ENCODE measurements around the gene ARHGAP42. TPM values are rescaled to one million over a fixed set of nuclear protein-coding genes. Genes with fewer than 3 reads are reported as not detected.

The ARHGAP42 gene
- total and polyA plus RNA-seq, 4 donors: 15.6 to 37.7 (median 30.5) TPM

GRCh38 chr11:100801225-100801999 is 114.3 kb downstream of the ARHGAP42 start:
- Histone ChIP-seq H3K36me3 (ENCODE audit: control insufficient read depth, insufficient read depth, low read length) (no peaks in the 10 kb centered on the region), H3K9me3 (ENCODE audit: control insufficient read depth, insufficient read depth, low read length) (no peaks in the 10 kb centered on the region), H3K27me3 (ENCODE audit: control insufficient read depth, insufficient read depth, low read length) (no peaks in the 10 kb centered on the region), H3K27ac (ENCODE audit: low read depth, low read length) (no peak overlapping the region), H3K4me3 (ENCODE audit: low read depth, low read length) (no peak overlapping the region), H3K4me1 (ENCODE audit: control insufficient read depth, insufficient read depth, low read length) (no peaks in the 10 kb centered on the region)
- DNase-seq (ENCODE audit: low read depth in 4 of 6, low spot score in 6 of 6): no peak
- WGBS (ENCODE audit: insufficient coverage): no CpG with 5 or more reads among the region's 3 CpGs

- H3K27ac ChIP-seq (ENCODE audit: low read depth, low read length): no peak overlapping the region
- H3K27me3 ChIP-seq (ENCODE audit: control insufficient read depth, insufficient read depth, low read length): no peaks in the 10 kb centered on the region
- no peaks in the 10 kb centered on the region for H3K9me3 ChIP-seq (ENCODE audit: control insufficient read depth, insufficient read depth, low read length)
- H3K4me1 ChIP-seq (ENCODE audit: control insufficient read depth, insufficient read depth, low read length): no peaks in the 10 kb centered on the region
- no peaks in the 10 kb centered on the region for H3K36me3 ChIP-seq (ENCODE audit: control insufficient read depth, insufficient read depth, low read length)
- no peak for DNase-seq (ENCODE audit: low read depth in 4 of 6, low spot score in 6 of 6)
- no CpG with 5 or more reads among the region's 1 CpG for WGBS (ENCODE audit: insufficient coverage)
- H3K4me3 ChIP-seq (ENCODE audit: low read depth, low read length): no peak overlapping the region
Observed at GRCh38 chr11:100805506-100806199, 118.6 kb downstream of the ARHGAP42 start.

GRCh38 chr11:100806296-100806695 is 119.2 kb downstream of the ARHGAP42 start:
- Histone ChIP-seq H3K27me3 (ENCODE audit: control insufficient read depth, insufficient read depth, low read length) (no peaks in the 10 kb centered on the region), H3K4me1 (ENCODE audit: control insufficient read depth, insufficient read depth, low read length) (no peaks in the 10 kb centered on the region), H3K4me3 (ENCODE audit: low read depth, low read length) (no peak overlapping the region), H3K36me3 (ENCODE audit: control insufficient read depth, insufficient read depth, low read length) (no peaks in the 10 kb centered on the region), H3K27ac (ENCODE audit: low read depth, low read length) (no peak overlapping the region), H3K9me3 (ENCODE audit: control insufficient read depth, insufficient read depth, low read length) (no peaks in the 10 kb centered on the region)
- no CpG with 5 or more reads among the region's 5 CpGs for WGBS (ENCODE audit: insufficient coverage)
- no peak for DNase-seq (ENCODE audit: low read depth in 4 of 6, low spot score in 6 of 6)

GRCh38 chr11:100808904-100809491 is 121.9 kb downstream of the ARHGAP42 start:
- no peaks in the 10 kb centered on the region for H3K36me3 ChIP-seq (ENCODE audit: control insufficient read depth, insufficient read depth, low read length)
- no peak for DNase-seq (ENCODE audit: low read depth in 4 of 6, low spot score in 6 of 6)
- no peaks in the 10 kb centered on the region for H3K4me1 ChIP-seq (ENCODE audit: control insufficient read depth, insufficient read depth, low read length)
- H3K27ac ChIP-seq (ENCODE audit: low read depth, low read length): peak overlapping the region; percentile 22
- WGBS (ENCODE audit: insufficient coverage): no CpG with 5 or more reads among the region's 3 CpGs
- H3K27me3 ChIP-seq (ENCODE audit: control insufficient read depth, insufficient read depth, low read length): no peaks in the 10 kb centered on the region
- H3K9me3 ChIP-seq (ENCODE audit: control insufficient read depth, insufficient read depth, low read length): no peaks in the 10 kb centered on the region
- no peak overlapping the region for H3K4me3 ChIP-seq (ENCODE audit: low read depth, low read length)

GRCh38 chr11:100810146-100810545 is 123.1 kb downstream of the ARHGAP42 start:
- H3K4me3 ChIP-seq (ENCODE audit: low read depth, low read length): no peak overlapping the region
- no peak for DNase-seq (ENCODE audit: low read depth in 4 of 6, low spot score in 6 of 6)
- WGBS (ENCODE audit: insufficient coverage): no CpG with 5 or more reads among the region's 2 CpGs
- no peaks in the 10 kb centered on the region for H3K36me3 ChIP-seq (ENCODE audit: control insufficient read depth, insufficient read depth, low read length)
- no peaks in the 10 kb centered on the region for H3K9me3 ChIP-seq (ENCODE audit: control insufficient read depth, insufficient read depth, low read length)
- no peaks in the 10 kb centered on the region for H3K27me3 ChIP-seq (ENCODE audit: control insufficient read depth, insufficient read depth, low read length)
- no peaks in the 10 kb centered on the region for H3K4me1 ChIP-seq (ENCODE audit: control insufficient read depth, insufficient read depth, low read length)
- H3K27ac ChIP-seq (ENCODE audit: low read depth, low read length): no peak overlapping the region

GRCh38 chr11:100810666-100811065 is 123.6 kb downstream of the ARHGAP42 start:
- WGBS (ENCODE audit: insufficient coverage): 94% methylated on average over 3 of the region's 3 CpGs
- Histone ChIP-seq H3K4me3 (ENCODE audit: low read depth, low read length) (no peak overlapping the region), H3K27ac (ENCODE audit: low read depth, low read length) (no peak overlapping the region), H3K36me3 (ENCODE audit: control insufficient read depth, insufficient read depth, low read length) (no peaks in the 10 kb centered on the region), H3K27me3 (ENCODE audit: control insufficient read depth, insufficient read depth, low read length) (no peaks in the 10 kb centered on the region), H3K4me1 (ENCODE audit: control insufficient read depth, insufficient read depth, low read length) (no peaks in the 10 kb centered on the region), H3K9me3 (ENCODE audit: control insufficient read depth, insufficient read depth, low read length) (no peaks in the 10 kb centered on the region)
- no peak for DNase-seq (ENCODE audit: low read depth in 4 of 6, low spot score in 6 of 6)

- Histone ChIP-seq H3K9me3 (ENCODE audit: control insufficient read depth, insufficient read depth, low read length) (no peaks in the 10 kb centered on the region), H3K4me1 (ENCODE audit: control insufficient read depth, insufficient read depth, low read length) (no peaks in the 10 kb centered on the region), H3K27ac (ENCODE audit: low read depth, low read length) (no peak overlapping the region), H3K36me3 (ENCODE audit: control insufficient read depth, insufficient read depth, low read length) (no peaks in the 10 kb centered on the region), H3K27me3 (ENCODE audit: control insufficient read depth, insufficient read depth, low read length) (no peaks in the 10 kb centered on the region), H3K4me3 (ENCODE audit: low read depth, low read length) (no peak overlapping the region)
- WGBS (ENCODE audit: insufficient coverage): 91% methylated on average over 2 of the region's 2 CpGs
- DNase-seq (ENCODE audit: low read depth in 4 of 6, low spot score in 6 of 6): no peak
Observed at GRCh38 chr11:100812517-100812916, 125.4 kb downstream of the ARHGAP42 start.

GRCh38 chr11:100815787-100816330 is 128.8 kb downstream of the ARHGAP42 start:
- Histone ChIP-seq H3K36me3 (ENCODE audit: control insufficient read depth, insufficient read depth, low read length) (no peaks in the 10 kb centered on the region), H3K27ac (ENCODE audit: low read depth, low read length) (no peak overlapping the region), H3K4me1 (ENCODE audit: control insufficient read depth, insufficient read depth, low read length) (no peaks in the 10 kb centered on the region), H3K9me3 (ENCODE audit: control insufficient read depth, insufficient read depth, low read length) (no peaks in the 10 kb centered on the region), H3K4me3 (ENCODE audit: low read depth, low read length) (no peak overlapping the region), H3K27me3 (ENCODE audit: control insufficient read depth, insufficient read depth, low read length) (no peaks in the 10 kb centered on the region)
- DNase-seq (ENCODE audit: low read depth in 4 of 6, low spot score in 6 of 6): no peak
- WGBS (ENCODE audit: insufficient coverage): no CpG with 5 or more reads among the region's 1 CpG

- H3K4me3 ChIP-seq (ENCODE audit: low read depth, low read length): no peak overlapping the region
- peak overlapping the region; percentile 43 for H3K27ac ChIP-seq (ENCODE audit: low read depth, low read length)
- no CpG with 5 or more reads among the region's 2 CpGs for WGBS (ENCODE audit: insufficient coverage)
- H3K9me3 ChIP-seq (ENCODE audit: control insufficient read depth, insufficient read depth, low read length): no peaks in the 10 kb centered on the region
- H3K27me3 ChIP-seq (ENCODE audit: control insufficient read depth, insufficient read depth, low read length): no peaks in the 10 kb centered on the region
- H3K36me3 ChIP-seq (ENCODE audit: control insufficient read depth, insufficient read depth, low read length): no peaks in the 10 kb centered on the region
- H3K4me1 ChIP-seq (ENCODE audit: control insufficient read depth, insufficient read depth, low read length): no peaks in the 10 kb centered on the region
- DNase-seq (ENCODE audit: low read depth in 4 of 6, low spot score in 6 of 6): no peak
Observed at GRCh38 chr11:100816823-100817222, 129.7 kb downstream of the ARHGAP42 start.

Measured in spinal cord (tissue), 10 donors.